ENCODE measurements around the gene NR2F2.

DNA sequence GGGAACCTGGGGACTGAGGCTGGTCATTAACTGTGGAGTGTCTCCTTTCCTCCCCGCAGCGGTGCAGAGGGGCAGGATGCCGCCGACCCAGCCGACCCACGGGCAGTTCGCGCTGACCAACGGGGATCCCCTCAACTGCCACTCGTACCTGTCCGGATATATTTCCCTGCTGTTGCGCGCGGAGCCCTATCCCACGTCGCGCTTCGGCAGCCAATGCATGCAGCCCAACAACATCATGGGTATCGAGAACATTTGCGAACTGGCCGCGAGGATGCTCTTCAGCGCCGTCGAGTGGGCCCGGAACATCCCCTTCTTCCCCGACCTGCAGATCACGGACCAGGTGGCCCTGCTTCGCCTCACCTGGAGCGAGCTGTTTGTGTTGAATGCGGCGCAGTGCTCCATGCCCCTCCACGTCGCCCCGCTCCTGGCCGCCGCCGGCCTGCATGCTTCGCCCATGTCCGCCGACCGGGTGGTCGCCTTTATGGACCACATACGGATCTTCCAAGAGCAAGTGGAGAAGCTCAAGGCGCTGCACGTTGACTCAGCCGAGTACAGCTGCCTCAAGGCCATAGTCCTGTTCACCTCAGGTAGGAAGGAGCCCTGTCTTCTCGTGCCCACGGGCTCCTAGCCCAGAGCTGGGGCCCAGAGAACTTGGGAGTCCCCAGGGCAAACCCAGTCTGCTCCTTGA is 3.7 kb downstream of the NR2F2 start:
- TF ChIP-seq, protein P1, sequence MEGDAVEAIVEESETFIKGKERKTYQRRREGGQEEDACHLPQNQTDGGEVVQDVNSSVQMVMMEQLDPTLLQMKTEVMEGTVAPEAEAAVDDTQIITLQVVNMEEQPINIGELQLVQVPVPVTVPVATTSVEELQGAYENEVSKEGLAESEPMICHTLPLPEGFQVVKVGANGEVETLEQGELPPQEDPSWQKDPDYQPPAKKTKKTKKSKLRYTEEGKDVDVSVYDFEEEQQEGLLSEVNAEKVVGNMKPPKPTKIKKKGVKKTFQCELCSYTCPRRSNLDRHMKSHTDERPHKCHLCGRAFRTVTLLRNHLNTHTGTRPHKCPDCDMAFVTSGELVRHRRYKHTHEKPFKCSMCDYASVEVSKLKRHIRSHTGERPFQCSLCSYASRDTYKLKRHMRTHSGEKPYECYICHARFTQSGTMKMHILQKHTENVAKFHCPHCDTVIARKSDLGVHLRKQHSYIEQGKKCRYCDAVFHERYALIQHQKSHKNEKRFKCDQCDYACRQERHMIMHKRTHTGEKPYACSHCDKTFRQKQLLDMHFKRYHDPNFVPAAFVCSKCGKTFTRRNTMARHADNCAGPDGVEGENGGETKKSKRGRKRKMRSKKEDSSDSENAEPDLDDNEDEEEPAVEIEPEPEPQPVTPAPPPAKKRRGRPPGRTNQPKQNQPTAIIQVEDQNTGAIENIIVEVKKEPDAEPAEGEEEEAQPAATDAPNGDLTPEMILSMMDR (IDR thresholded peaks at IDR 0.05), result no peak
- no peak for TF ChIP-seq POLR2AphosphoS5 (IDR thresholded peaks at IDR 0.05; ENCODE audit: low read depth, low read length)

Measured in Panc1 (cell line).